SU-DHL-6 (cell line): ENCODE measurements around the gene IMP3.
A peak's percentile ranks its signal among the peaks of the same experiment; 100 is the strongest.
"Not testable (repeated sequence)": the region's sequence is repeated elsewhere in the genome, so short reads cannot be mapped to it uniquely, and the experiment has no call there.

Experiments used
- EZH2phosphoT487 ChIP-seq: fragments of 200-600 bp; sonication (generic), shearing (Covaris generic); conservative IDR thresholded peaks from 2 replicates; pipeline ENCODE4 v1.6.1; 2018; ENCODE audit warnings: mild to moderate bottlenecking, antibody characterized with exemption, low read length, moderate library complexity, mixed read lengths
- TF ChIP-seq, protein P1 (sequence below): fragments of 200-600 bp; sonication (generic); IDR thresholded peaks from one replicate; pipeline ENCODE4 v1.5.1; 2017; ENCODE audit warnings: antibody characterized with exemption, mild to moderate bottlenecking, low read length, moderate library complexity; ENCODE audit not compliant: insufficient read depth, poor library complexity, severe bottlenecking

DNA sequence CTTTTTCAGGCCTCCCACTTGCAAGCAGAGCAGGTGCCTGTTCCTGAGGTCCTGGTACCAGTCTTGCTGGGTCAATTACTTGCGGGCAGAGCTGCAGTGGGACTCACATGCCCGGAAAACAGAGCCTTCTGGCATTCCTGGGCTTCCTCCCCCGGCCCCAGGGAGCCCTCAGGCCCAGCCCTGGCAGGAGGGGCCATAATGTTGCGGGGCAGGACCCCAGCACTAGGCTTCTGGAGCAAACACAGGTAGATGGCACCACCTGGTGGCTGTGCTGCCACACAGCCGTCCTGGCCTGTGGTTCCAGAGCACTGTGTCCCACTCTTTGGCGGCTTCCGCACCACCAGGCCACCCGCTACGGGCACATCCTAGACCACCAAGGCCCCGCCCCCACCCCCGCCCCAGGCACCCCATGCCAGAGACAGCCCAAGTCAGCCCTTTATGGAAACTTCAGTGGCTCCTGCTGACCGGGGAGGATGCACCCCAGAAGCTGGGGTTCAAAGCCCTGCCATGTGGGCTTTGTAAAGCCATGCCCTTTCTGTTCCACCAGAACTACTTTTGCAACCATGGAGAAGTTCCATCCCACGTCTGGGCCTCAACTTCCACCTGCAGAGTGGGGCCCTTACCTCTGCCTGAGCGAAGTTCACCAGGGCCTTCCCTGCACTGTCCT is 43.8 kb upstream of the IMP3 start:
- TF ChIP-seq, protein P1, sequence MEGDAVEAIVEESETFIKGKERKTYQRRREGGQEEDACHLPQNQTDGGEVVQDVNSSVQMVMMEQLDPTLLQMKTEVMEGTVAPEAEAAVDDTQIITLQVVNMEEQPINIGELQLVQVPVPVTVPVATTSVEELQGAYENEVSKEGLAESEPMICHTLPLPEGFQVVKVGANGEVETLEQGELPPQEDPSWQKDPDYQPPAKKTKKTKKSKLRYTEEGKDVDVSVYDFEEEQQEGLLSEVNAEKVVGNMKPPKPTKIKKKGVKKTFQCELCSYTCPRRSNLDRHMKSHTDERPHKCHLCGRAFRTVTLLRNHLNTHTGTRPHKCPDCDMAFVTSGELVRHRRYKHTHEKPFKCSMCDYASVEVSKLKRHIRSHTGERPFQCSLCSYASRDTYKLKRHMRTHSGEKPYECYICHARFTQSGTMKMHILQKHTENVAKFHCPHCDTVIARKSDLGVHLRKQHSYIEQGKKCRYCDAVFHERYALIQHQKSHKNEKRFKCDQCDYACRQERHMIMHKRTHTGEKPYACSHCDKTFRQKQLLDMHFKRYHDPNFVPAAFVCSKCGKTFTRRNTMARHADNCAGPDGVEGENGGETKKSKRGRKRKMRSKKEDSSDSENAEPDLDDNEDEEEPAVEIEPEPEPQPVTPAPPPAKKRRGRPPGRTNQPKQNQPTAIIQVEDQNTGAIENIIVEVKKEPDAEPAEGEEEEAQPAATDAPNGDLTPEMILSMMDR: peak; percentile 64
- not testable (repeated sequence) for TF ChIP-seq EZH2phosphoT487
